Gastroesophageal sphincter (tissue), 4 donors: Measurements from ENCODE around the gene KLHDC4. TPM values are rescaled to one million over a fixed set of nuclear protein-coding genes. Genes with fewer than 3 reads are reported as not detected.
"Not testable (repeated sequence)": the region's sequence is repeated elsewhere in the genome, so short reads cannot be mapped to it uniquely, and the experiment has no call there.

Experiments
- ATAC-seq: fragments of 150-250 bp; one replicate; pipeline ENCODE4 v1.9.1; 2016; ENCODE audit warnings: mild to moderate bottlenecking, moderate library complexity
- H3K27ac ChIP-seq, 4 donors: fragments of 200-600 bp; sonication (generic) in 3 of 4; 1 replicate in 3 of 4; 2 replicates in 1 of 4; pipeline ENCODE4 v1.5.1; 2016 to 2019
- H3K27me3 ChIP-seq: fragments of 200-600 bp; sonication (generic); one replicate; pipeline ENCODE4 v1.5.1; 2019
- H3K36me3 ChIP-seq, 2 donors: fragments of 200-600 bp; sonication (generic); one replicate each; pipeline ENCODE4 v1.5.1; 2019; ENCODE audit warnings: control low read depth in 1 of 2
- H3K4me1 ChIP-seq, 3 donors: fragments of 200-600 bp; sonication (generic); 1 replicate in 2 of 3; 2 replicates in 1 of 3; pipeline ENCODE4 v1.5.1; 2016 to 2019; ENCODE audit warnings: control low read depth in 2 of 3
- H3K4me3 ChIP-seq, 2 donors: fragments of 200-600 bp; sonication (generic); one replicate each; pipeline ENCODE4 v1.5.1; 2019; ENCODE audit warnings: mild to moderate bottlenecking in 1 of 2, moderate library complexity in 1 of 2
- H3K9me3 ChIP-seq, 3 donors: fragments of 200-600 bp; sonication (generic); one replicate each; pipeline ENCODE4 v1.5.1; 2017 to 2019; ENCODE audit warnings: control low read depth in 2 of 3
- EP300 ChIP-seq: sonication (generic); formaldehyde crosslinking; IDR thresholded peaks from one replicate; pipeline ENCODE4 v1.6.1; 2017; ENCODE audit warnings: antibody characterized with exemption, mild to moderate bottlenecking
- POLR2A ChIP-seq, 2 donors: fragments of 450-650 bp; IDR thresholded peaks; one replicate each; pipeline ENCODE4 v1.6.1; 2017; ENCODE audit warnings: antibody characterized with exemption in 2 of 2, mild to moderate bottlenecking in 2 of 2, moderate library complexity in 1 of 2
- POLR2AphosphoS5 ChIP-seq: sonication (generic); formaldehyde crosslinking; IDR thresholded peaks from one replicate; pipeline ENCODE4 v1.6.1; 2017; ENCODE audit warnings: antibody characterized with exemption
- WGBS, 2 donors: methylation state at CpG; one replicate each; pipeline ENCODE4 v1.1.5; 2018; ENCODE audit warnings: low coverage in 1 of 2; 5-methylcytosine and 5-hydroxymethylcytosine counted together
- total RNA-seq, 4 donors: library from RNA; depleted of rRNA; stranded (reverse); fragments of >200 nt; gene quantifications; one replicate each; pipeline ENCODE4 v1.1.0, GENCODE V29; 2016
- TF ChIP-seq, protein P1 (sequence below), 4 experiments: fragments of 200-600 bp in 2 of 4; fragments of 450-650 bp in 2 of 4; sonication (generic) in 1 of 4; IDR thresholded peaks; one replicate each; pipeline ENCODE4 v1.5.1; 2017 to 2019; ENCODE audit warnings: antibody characterized with exemption in 4 of 4, mild to moderate bottlenecking in 2 of 4, moderate library complexity in 2 of 4

The KLHDC4 gene
- total RNA-seq, 4 donors from 2014 or later, result 9.8 to 33.8 (median 24.4) TPM

DNA sequence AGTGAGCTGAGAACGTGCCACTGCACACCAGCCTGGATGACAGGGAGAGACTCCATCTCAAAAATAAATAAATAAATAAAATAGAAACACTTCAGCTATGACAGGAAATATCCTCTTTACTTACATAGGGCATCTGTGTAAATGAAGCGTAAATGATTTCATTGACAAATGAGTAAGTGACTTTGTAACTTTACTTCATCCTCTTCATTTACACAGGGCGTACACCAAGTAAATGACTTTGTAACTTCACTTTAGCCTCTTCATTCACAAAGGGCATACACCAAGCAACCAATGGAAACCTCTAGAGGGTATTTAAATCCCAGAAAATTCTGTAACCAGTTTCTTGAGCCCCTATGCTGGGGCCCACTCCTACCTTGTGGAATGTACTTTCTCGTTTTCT, 16.2 kb upstream of the KLHDC4 start:
- Histone ChIP-seq H3K27ac (no peak overlapping the region), H3K4me1 (peaks cover 0 to 30% (median 12%) of the 10 kb centered on the region in 3 donors), H3K4me3 (no peak overlapping the region), H3K9me3 (no peaks in the 10 kb centered on the region), H3K27me3 (no peaks in the 10 kb centered on the region), H3K36me3 (no peaks in the 10 kb centered on the region)
- TF ChIP-seq EP300 (no peak), POLR2A (IDR thresholded peaks at IDR 0.05) (no peak), POLR2AphosphoS5 (no peak)
- TF ChIP-seq, protein P1, sequence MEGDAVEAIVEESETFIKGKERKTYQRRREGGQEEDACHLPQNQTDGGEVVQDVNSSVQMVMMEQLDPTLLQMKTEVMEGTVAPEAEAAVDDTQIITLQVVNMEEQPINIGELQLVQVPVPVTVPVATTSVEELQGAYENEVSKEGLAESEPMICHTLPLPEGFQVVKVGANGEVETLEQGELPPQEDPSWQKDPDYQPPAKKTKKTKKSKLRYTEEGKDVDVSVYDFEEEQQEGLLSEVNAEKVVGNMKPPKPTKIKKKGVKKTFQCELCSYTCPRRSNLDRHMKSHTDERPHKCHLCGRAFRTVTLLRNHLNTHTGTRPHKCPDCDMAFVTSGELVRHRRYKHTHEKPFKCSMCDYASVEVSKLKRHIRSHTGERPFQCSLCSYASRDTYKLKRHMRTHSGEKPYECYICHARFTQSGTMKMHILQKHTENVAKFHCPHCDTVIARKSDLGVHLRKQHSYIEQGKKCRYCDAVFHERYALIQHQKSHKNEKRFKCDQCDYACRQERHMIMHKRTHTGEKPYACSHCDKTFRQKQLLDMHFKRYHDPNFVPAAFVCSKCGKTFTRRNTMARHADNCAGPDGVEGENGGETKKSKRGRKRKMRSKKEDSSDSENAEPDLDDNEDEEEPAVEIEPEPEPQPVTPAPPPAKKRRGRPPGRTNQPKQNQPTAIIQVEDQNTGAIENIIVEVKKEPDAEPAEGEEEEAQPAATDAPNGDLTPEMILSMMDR (IDR thresholded peaks at IDR 0.05), result no peak
- no peak for ATAC-seq
- WGBS, 2 donors, result 83 to 85% methylated on average over 3 to 4 of the region's 4 CpGs

DNA sequence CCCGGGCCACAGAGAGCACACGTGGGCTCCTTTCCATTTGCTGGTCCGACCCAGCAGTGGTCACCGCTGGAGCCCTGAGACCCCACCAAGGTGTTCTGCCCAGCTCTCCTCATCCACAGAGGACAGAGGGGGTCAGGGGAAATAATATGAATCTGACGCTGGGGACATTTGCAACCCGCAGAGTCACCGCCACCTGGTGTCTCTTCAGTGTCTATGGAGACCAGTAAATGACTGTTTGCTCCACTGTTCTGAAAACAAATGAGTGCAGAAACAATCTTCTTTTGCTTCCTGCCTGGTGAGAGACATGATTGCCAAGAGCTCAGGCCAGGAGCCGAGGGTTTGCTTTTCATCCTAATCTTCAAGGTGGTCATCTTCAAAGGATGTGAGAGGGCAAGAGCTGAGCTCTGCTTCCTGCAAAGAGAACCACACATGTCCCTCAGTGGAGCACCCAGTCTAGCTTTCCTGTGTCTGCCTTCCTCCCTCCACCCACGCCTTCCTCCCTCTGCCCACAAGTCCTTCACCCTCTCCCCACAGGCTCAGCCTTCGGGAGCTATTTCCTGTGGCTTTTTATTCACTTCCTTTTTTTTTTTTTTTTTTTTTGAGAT, 14.7 kb upstream of the KLHDC4 start:
- H3K9me3 ChIP-seq, result no peaks in the 10 kb centered on the region
- H3K4me3 ChIP-seq, result no peak overlapping the region
- TF ChIP-seq EP300 (no peak), POLR2A (IDR thresholded peaks at IDR 0.05) (no peak), POLR2AphosphoS5 (no peak)
- TF ChIP-seq, protein P1 (IDR thresholded peaks at IDR 0.05), result no peak
- H3K27ac ChIP-seq, result no peak overlapping the region
- no peaks in the 10 kb centered on the region for H3K36me3 ChIP-seq
- no peak for ATAC-seq
- H3K4me1 ChIP-seq, result peaks cover 0 to 29% (median 12%) of the 10 kb centered on the region in 3 donors
- H3K27me3 ChIP-seq, result peaks cover 9% of the 10 kb centered on the region
- WGBS, 2 donors, result 72 to 84% methylated on average over 3 to 7 of the region's 10 CpGs

- H3K4me3 ChIP-seq, result no peak overlapping the region
- ATAC-seq, result peak; percentile 94
- H3K27me3 ChIP-seq, result peaks cover 18% of the 10 kb centered on the region
- TF ChIP-seq POLR2AphosphoS5 (peak; percentile 74), EP300 (no peak), POLR2A (IDR thresholded peaks at IDR 0.05) (no peak)
- TF ChIP-seq, protein P1 (IDR thresholded peaks at IDR 0.05), result peak in 3 of 4 experiments; percentile 97 to 99 (median 99)
- H3K36me3 ChIP-seq, result no peaks in the 10 kb centered on the region
- peak overlapping the region in 1 of 4 donors; percentile 59 for H3K27ac ChIP-seq
- H3K4me1 ChIP-seq, result peaks cover 0 to 23% (median 12%) of the 10 kb centered on the region in 3 donors
- WGBS, 2 donors, result 40% methylated on average over 1 of the region's 41 CpGs
- H3K9me3 ChIP-seq, result no peaks in the 10 kb centered on the region
These were observed 13.2 kb upstream of the KLHDC4 start for GRCh38 chr16:87778830-87779579.

DNA sequence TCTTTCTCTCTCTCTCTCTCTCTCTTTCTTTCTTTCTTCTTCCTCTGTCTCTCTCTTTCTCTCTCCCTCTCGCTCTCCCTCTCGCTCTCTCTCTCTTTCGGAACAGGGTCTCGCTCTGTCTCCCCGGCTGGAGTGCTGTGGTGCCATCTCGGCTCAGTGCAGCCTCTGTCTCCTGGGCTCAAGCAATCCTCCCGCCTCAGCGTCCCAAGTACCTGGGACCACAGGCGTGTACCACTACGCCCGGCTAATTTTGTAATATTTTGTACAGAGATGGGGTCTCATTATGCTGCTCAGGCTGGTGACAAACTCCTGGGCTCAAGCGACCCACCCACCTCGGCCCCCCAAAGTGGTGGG, 12.7 kb upstream of the KLHDC4 start:
- H3K9me3 ChIP-seq, result no peaks in the 10 kb centered on the region
- 91% methylated on average over 9 of the region's 13 CpGs; no CpG with 5 or more reads in 1 of the 2 donors for WGBS, 2 donors
- H3K27ac ChIP-seq, result peak overlapping the region in 1 of 4 donors; percentile 59
- ATAC-seq, result no peak
- no peaks in the 10 kb centered on the region for H3K36me3 ChIP-seq
- H3K4me3 ChIP-seq, result no peak overlapping the region
- TF ChIP-seq POLR2AphosphoS5, result no peak
- no peak for TF ChIP-seq POLR2A (IDR thresholded peaks at IDR 0.05)
- TF ChIP-seq, protein P1 (IDR thresholded peaks at IDR 0.05), result no peak
- no peak for TF ChIP-seq EP300
- peaks cover 23% of the 10 kb centered on the region for H3K27me3 ChIP-seq
- H3K4me1 ChIP-seq, result peaks cover 0 to 23% (median 12%) of the 10 kb centered on the region in 3 donors

DNA sequence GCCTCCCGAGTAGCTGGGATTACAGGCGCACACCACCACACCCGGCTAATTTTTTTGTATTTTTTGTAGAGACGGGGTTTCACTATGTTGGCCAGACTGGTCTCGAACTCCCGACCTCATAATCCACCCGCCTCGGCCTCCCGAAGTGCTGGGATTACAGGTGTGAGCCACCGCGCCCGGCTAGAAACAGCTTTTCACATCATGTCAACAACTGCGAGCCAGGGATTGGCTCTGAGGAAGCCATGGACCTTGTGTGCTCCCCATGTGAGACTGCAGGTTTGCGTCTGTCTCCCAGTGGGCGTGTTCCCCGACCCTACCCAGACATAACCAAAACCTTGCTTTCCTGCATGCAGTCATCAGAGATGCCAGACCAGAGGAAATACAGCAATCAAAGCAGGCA, 8.1 kb upstream of the KLHDC4 start:
- Histone ChIP-seq H3K4me1 (peaks cover 0 to 15% (median 7%) of the 10 kb centered on the region in 3 donors), H3K27me3 (peaks cover 23% of the 10 kb centered on the region)
- not testable (repeated sequence) for H3K36me3 ChIP-seq, ATAC-seq, H3K4me3 ChIP-seq, H3K9me3 ChIP-seq, H3K27ac ChIP-seq
- 87 to 93% methylated on average over 7 to 13 of the region's 16 CpGs for WGBS, 2 donors

DNA sequence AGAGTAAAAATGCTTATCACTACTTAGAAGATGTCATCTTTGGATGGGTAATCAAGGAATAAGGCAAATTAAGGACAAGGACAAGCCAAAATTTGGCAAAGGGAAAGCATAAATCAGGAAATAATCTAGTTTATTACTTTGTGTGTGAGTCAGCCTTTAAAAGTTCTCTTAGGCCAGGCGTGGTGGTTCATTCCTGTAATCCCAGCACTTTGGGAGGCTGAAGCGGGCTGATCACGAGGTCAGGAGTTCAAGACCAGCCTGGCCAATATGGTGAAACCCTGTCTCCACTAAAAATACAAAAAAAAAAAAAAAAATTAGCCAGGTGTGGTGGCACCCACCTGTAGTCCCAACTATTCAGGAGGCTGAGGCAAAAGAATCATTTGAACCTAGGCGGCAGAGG, 1.7 kb upstream of the KLHDC4 start:
- Histone ChIP-seq H3K4me1 (peaks cover 0 to 29% (median 6%) of the 10 kb centered on the region in 3 donors), H3K36me3 (peaks cover 0 to 18% of the 10 kb centered on the region in 2 donors)
- not testable (repeated sequence) for H3K27ac ChIP-seq, H3K9me3 ChIP-seq, H3K27me3 ChIP-seq, ATAC-seq, H3K4me3 ChIP-seq
- WGBS, 2 donors, result 71 to 83% methylated on average over 3 of the region's 4 CpGs
